Endodermal cell (in vitro differentiated cells): Measurements from ENCODE around the gene RBBP9. TPM values are rescaled to one million over a fixed set of nuclear protein-coding genes. Genes with fewer than 3 reads are reported as not detected.
"Not testable (repeated sequence)": the region's sequence is repeated elsewhere in the genome, so short reads cannot be mapped to it uniquely, and the experiment has no call there.

Experiments used
- DNase-seq: peaks from one replicate; pipeline ENCODE4 v3.0.0-alpha.2; 2017
- H3K27ac ChIP-seq: 2 replicates; pipeline ENCODE4 v1.5.1; 2013; ENCODE audit warnings: mild to moderate bottlenecking, low read depth, low read length, moderate library complexity
- H3K27me3 ChIP-seq: 2 replicates; pipeline ENCODE4 v1.6.1; 2013; ENCODE audit warnings: mild to moderate bottlenecking, low read length, moderate library complexity; ENCODE audit not compliant: insufficient read depth, control insufficient read depth, poor library complexity, severe bottlenecking
- H3K36me3 ChIP-seq: 2 replicates; pipeline ENCODE4 v1.7.0; 2013; ENCODE audit warnings: mild to moderate bottlenecking, low read length, moderate library complexity; ENCODE audit not compliant: control insufficient read depth, insufficient read depth
- H3K4me1 ChIP-seq: one replicate; pipeline ENCODE4 v1.7.0; 2013; ENCODE audit warnings: low read length; ENCODE audit not compliant: control insufficient read depth, insufficient read depth
- H3K4me3 ChIP-seq: 2 replicates; pipeline ENCODE4 v1.5.1; 2013; ENCODE audit warnings: mild to moderate bottlenecking, low read length, moderate library complexity
- H3K9ac ChIP-seq: 2 replicates; pipeline ENCODE4 v1.6.1; 2013; ENCODE audit warnings: mild to moderate bottlenecking, low read length, moderate library complexity; ENCODE audit not compliant: poor library complexity, severe bottlenecking; ENCODE audit errors: extremely low read depth
- H3K9me3 ChIP-seq: 2 replicates; pipeline ENCODE4 v1.6.1; 2013; ENCODE audit warnings: mild to moderate bottlenecking, low read length, moderate library complexity; ENCODE audit not compliant: control insufficient read depth
- H3K27ac Mint-ChIP-seq: 2 replicates; pipeline ENCODE4 v1.8.0; 2020; ENCODE audit warnings: mixed read lengths
- H3K27me3 Mint-ChIP-seq: 2 replicates; pipeline ENCODE4 v1.8.0; 2021; ENCODE audit warnings: mild to moderate bottlenecking, mixed read lengths; ENCODE audit not compliant: insufficient read depth
- H3K36me3 Mint-ChIP-seq: 2 replicates; pipeline ENCODE4 v1.8.0; 2020; ENCODE audit warnings: low read depth, mixed read lengths
- H3K4me1 Mint-ChIP-seq: 2 replicates; pipeline ENCODE4 v1.8.0; 2020; ENCODE audit warnings: mixed read lengths
- H3K4me3 Mint-ChIP-seq: 2 replicates; pipeline ENCODE4 v1.8.0; 2020; ENCODE audit warnings: mild to moderate bottlenecking, moderate library complexity, mixed read lengths
- H3K9me3 Mint-ChIP-seq: 2 replicates; pipeline ENCODE4 v1.8.0; 2020; ENCODE audit warnings: mild to moderate bottlenecking, mixed read lengths
- WGBS, 2 experiments: methylation state at CpG; one replicate each; pipeline versions ENCODE4 v1.1.5 to v1.1.7; 2013; ENCODE audit warnings: missing lambda C conversion rate in 2 of 2, mixed read lengths in 1 of 2; ENCODE audit not compliant: insufficient coverage in 1 of 2, insufficient read length in 1 of 2; 5-methylcytosine and 5-hydroxymethylcytosine counted together
- total RNA-seq, 2 donors: library from RNA; stranded (reverse); fragmentation: NEBNext Ultra II Directional in 1 of 2; extraction: Animal tissue kit (Norgen Biotek cat#: 25700) in 1 of 2; gene quantifications; 2 replicates in 1 of 2; 3 replicates in 1 of 2; pipeline ENCODE4 v1.2.1, GENCODE V29; 2021
- TF ChIP-seq, protein P1 (sequence below): fragments of 200-600 bp; sonication (generic); conservative IDR thresholded peaks from 2 replicates; pipeline ENCODE4 v1.5.0; 2021; ENCODE audit warnings: antibody characterized with exemption, mild to moderate bottlenecking

Gene RBBP9
- total RNA-seq, 2 donors from 2014 or later: 19.3 to 24.8 TPM

DNA sequence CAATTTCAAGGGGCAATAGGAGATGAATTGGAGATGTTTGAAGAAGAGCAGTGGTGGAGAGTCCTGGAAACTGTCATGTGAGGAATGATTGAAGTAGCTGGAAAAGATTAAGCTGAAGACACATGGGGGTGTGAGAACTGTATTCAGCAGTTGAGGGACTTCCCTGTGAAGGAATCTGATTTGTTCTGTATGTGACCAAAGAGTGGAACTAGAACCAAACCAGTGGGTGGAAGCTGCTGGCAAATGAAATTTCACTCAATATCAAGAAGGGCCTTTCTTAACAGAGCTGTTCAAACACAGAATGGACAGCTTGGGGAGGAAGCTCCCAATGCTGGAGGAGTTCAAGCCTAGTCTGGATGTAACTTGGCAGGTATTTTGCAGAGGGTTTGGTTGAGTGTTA is 32.0 kb upstream of the RBBP9 start:
- Mint-ChIP-seq H3K36me3 (peaks cover 87% of the 10 kb centered on the region), H3K4me1 (no peaks in the 10 kb centered on the region), H3K9me3 (no peaks in the 10 kb centered on the region), H3K27me3 (no peaks in the 10 kb centered on the region), H3K4me3 (no peak overlapping the region), H3K27ac (no peak overlapping the region)
- H3K4me1 ChIP-seq: no peaks in the 10 kb centered on the region
- no peaks in the 10 kb centered on the region for H3K9me3 ChIP-seq
- DNase-seq: no peak
- H3K27me3 ChIP-seq: no peaks in the 10 kb centered on the region
- no peak overlapping the region for H3K4me3 ChIP-seq
- H3K9ac ChIP-seq: no peak overlapping the region
- no peak overlapping the region for H3K27ac ChIP-seq
- peaks cover 98% of the 10 kb centered on the region for H3K36me3 ChIP-seq
- TF ChIP-seq, protein P1, sequence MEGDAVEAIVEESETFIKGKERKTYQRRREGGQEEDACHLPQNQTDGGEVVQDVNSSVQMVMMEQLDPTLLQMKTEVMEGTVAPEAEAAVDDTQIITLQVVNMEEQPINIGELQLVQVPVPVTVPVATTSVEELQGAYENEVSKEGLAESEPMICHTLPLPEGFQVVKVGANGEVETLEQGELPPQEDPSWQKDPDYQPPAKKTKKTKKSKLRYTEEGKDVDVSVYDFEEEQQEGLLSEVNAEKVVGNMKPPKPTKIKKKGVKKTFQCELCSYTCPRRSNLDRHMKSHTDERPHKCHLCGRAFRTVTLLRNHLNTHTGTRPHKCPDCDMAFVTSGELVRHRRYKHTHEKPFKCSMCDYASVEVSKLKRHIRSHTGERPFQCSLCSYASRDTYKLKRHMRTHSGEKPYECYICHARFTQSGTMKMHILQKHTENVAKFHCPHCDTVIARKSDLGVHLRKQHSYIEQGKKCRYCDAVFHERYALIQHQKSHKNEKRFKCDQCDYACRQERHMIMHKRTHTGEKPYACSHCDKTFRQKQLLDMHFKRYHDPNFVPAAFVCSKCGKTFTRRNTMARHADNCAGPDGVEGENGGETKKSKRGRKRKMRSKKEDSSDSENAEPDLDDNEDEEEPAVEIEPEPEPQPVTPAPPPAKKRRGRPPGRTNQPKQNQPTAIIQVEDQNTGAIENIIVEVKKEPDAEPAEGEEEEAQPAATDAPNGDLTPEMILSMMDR: no peak

DNA sequence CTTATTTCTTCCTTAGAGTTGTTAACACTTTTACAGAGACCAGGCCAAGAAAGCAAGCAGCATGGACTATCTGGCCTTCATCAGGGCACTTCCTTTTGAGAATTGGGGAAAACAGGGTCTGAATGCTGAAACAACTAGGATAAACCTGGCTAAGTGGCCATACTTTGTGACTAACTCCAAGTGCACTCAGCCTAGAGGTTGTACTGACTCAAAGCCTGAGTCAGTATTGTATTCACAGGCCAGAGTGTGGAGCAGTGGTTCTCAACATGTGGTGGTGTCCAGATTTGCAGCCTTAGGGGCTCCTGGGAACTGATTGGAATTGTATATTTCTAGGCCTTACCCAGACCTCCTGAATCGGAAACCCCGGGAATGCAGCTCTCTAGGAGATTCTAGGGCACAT is 30.8 kb upstream of the RBBP9 start:
- Histone ChIP-seq H3K27ac (no peak overlapping the region), H3K27me3 (no peaks in the 10 kb centered on the region), H3K9me3 (no peaks in the 10 kb centered on the region), H3K36me3 (peaks cover 89% of the 10 kb centered on the region), H3K4me3 (no peak overlapping the region), H3K4me1 (no peaks in the 10 kb centered on the region), H3K9ac (no peak overlapping the region)
- Mint-ChIP-seq H3K27ac (no peak overlapping the region), H3K4me1 (no peaks in the 10 kb centered on the region), H3K36me3 (peaks cover 78% of the 10 kb centered on the region), H3K9me3 (no peaks in the 10 kb centered on the region), H3K4me3 (no peak overlapping the region), H3K27me3 (no peaks in the 10 kb centered on the region)
- WGBS, 2 experiments: 92 to 94% methylated on average over 2 of the region's 2 CpGs
- TF ChIP-seq, protein P1: no peak
- DNase-seq: no peak

GRCh38 chr20:18527339-18527738 is 30.3 kb upstream of the RBBP9 start:
- H3K27me3 Mint-ChIP-seq: no peaks in the 10 kb centered on the region
- Histone ChIP-seq H3K4me1 (no peaks in the 10 kb centered on the region), H3K27me3 (no peaks in the 10 kb centered on the region), H3K27ac (no peak overlapping the region), H3K4me3 (no peak overlapping the region), H3K9ac (no peak overlapping the region), H3K36me3 (peaks cover 84% of the 10 kb centered on the region), H3K9me3 (no peaks in the 10 kb centered on the region)
- no peaks in the 10 kb centered on the region for H3K4me1 Mint-ChIP-seq
- peaks cover 73% of the 10 kb centered on the region for H3K36me3 Mint-ChIP-seq
- H3K9me3 Mint-ChIP-seq: no peaks in the 10 kb centered on the region
- TF ChIP-seq, protein P1: no peak
- no peak for DNase-seq
- H3K4me3 Mint-ChIP-seq: no peak overlapping the region
- H3K27ac Mint-ChIP-seq: no peak overlapping the region
- WGBS, 2 experiments: 95 to 100% methylated on average over 1 to 2 of the region's 2 CpGs

DNA sequence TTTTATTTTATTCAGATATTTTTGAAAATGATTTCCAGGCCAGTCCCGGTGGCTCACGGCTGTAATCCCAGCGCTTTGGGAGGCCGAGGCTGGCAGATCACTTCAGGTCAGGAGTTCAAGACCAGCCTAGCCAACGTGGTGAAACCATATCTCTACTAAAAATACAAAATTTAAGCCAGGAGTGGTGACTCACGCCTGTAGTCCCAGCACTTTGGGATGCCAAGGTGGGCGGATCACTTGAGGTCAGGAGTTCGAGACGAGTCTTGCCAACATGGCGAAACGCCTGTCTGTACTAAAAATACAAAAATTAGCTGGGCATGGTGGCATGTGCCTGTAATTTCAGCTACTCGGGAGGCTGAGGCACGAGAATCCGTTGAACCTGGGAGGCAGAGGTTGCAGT is 29.7 kb upstream of the RBBP9 start:
- H3K4me3 Mint-ChIP-seq, H3K9me3 Mint-ChIP-seq, H3K4me1 ChIP-seq, H3K27me3 Mint-ChIP-seq, DNase-seq, H3K27me3 ChIP-seq, H3K27ac Mint-ChIP-seq, H3K4me1 Mint-ChIP-seq, H3K9me3 ChIP-seq, H3K9ac ChIP-seq, H3K27ac ChIP-seq, H3K4me3 ChIP-seq: not testable (repeated sequence)
- peaks cover 81% of the 10 kb centered on the region for H3K36me3 ChIP-seq
- H3K36me3 Mint-ChIP-seq: peaks cover 67% of the 10 kb centered on the region
- WGBS, 2 experiments: 83 to 85% methylated on average over 10 to 14 of the region's 14 CpGs
